Colonic mucosa (tissue), 4 donors: Measurements from ENCODE around the gene PRPF6. TPM values are rescaled to one million over a fixed set of nuclear protein-coding genes. Genes with fewer than 3 reads are reported as not detected.

Source experiments
- DNase-seq: peaks from one replicate; pipeline ENCODE4 v3.0.0-alpha.2; 2020
- H3K27ac ChIP-seq: fragments of 200-600 bp; one replicate; pipeline ENCODE4 v1.8.0; 2021
- H3K27me3 ChIP-seq: fragments of 200-600 bp; one replicate; pipeline ENCODE4 v1.8.0; 2021
- H3K36me3 ChIP-seq: fragments of 200-600 bp; one replicate; pipeline ENCODE4 v1.8.0; 2021
- H3K4me1 ChIP-seq: fragments of 200-600 bp; one replicate; pipeline ENCODE4 v1.8.0; 2021; ENCODE audit warnings: mild to moderate bottlenecking
- H3K4me3 ChIP-seq: fragments of 200-600 bp; one replicate; pipeline ENCODE4 v1.8.0; 2021
- H3K9ac ChIP-seq, 2 donors: one replicate each; pipeline ENCODE4 v1.7.0; 2013; ENCODE audit warnings: control low read depth in 2 of 2, low read depth in 2 of 2, low read length in 2 of 2
- H3K9me3 ChIP-seq: fragments of 200-600 bp; one replicate; pipeline ENCODE4 v1.8.0; 2021
- CTCF ChIP-seq: fragments of 200-600 bp; IDR thresholded peaks from one replicate; pipeline ENCODE4 v1.8.0; 2022; ENCODE audit warnings: antibody characterized with exemption, mild to moderate bottlenecking
- intact Hi-C: fragments of 100-400 bp; cut with DNase I; formaldehyde crosslinking; loops from one replicate; pipeline ENCODE4 v1.14.1; 2022
- microRNA-seq: library from miRNA; unstranded; fragments of <30 nt; microRNA quantifications from one replicate; pipeline ENCODE4, GENCODE V29; 2019
- total RNA-seq, 2 donors: library from RNA; stranded (reverse); fragmentation: NEBNext Ultra II Directional in 1 of 2; extraction: Animal tissue kit (Norgen Biotek cat#: 25700) in 1 of 2; gene quantifications; one replicate each; pipeline ENCODE4 v1.2.1, GENCODE V29; 2021
- donor health status: healthy.
- donor health status: DM: no; HTN: no; CAD: no.
- donor health status: DM: no; HTN: no; CAD: no.

The PRPF6 gene
- total RNA-seq, 2 donors from 2014 or later: 53.0 to 68.6 TPM

GRCh38 chr20:64080013-64080812 lies 99.3 kb downstream of the PRPF6 start, which contains the start of gene OPRL1:
Gene OPRL1, plus strand, starts transcription at chr20:64080082. Its CDS starts 12,639 bp downstream, at chr20:64092721.
- H3K9ac ChIP-seq: peak within 1 kb of the TSS; percentile 66 to 81
- H3K4me3 ChIP-seq: peak within 1 kb of the TSS; percentile 59
- no peaks in the 10 kb centered on the region for H3K9me3 ChIP-seq
- H3K27ac ChIP-seq: peak within 1 kb of the TSS; percentile 78
- no peaks in the 10 kb centered on the region for H3K36me3 ChIP-seq
- DNase-seq: no peak
- intact Hi-C loops: no loop called here
- TF ChIP-seq CTCF: no peak
- peaks cover 18% of the 10 kb centered on the region for H3K27me3 ChIP-seq
- peaks cover 3% of the 10 kb centered on the region for H3K4me1 ChIP-seq

DNA sequence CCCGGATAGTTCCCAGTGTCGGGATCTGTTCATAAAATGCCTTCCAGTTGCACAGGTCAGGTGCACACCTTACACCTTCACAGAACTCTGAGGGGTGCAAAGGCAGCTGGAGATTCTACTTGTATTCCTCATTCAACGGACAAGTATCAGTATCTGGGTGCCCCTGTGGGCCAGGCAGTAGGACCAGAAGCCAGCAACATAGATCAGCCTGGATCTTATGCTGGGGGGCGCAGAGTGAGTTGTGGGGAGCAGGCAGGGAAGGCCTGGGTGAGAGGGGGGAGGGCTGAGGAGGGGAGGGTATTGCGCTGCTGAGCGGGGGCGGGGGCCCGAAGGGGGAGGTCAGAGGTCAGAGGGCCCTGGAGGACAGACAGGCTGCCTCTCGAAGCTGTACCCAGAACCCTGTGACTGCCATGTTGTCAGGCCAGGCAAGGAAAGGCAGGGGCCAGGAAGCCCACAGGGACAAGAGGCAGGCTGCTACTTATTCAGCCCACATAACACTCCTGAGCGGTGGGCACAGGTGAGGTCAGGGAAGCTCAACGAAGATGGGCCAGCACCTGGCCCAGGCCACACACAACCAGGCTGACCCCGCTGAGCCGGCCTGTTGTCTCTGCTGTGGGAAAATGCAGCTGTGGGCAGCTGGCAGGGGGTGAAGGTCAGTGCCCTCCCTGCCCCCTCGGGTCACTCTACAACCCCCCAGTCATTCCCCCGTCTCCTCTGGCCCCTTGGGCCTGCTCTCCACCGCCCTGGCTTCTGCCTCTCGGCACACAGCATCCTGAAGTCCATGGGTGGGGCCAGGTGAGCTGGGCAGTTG lies 100.1 kb downstream of the PRPF6 start:
- Histone ChIP-seq H3K27me3 (peaks cover 19% of the 10 kb centered on the region), H3K4me1 (peaks cover 3% of the 10 kb centered on the region), H3K27ac (no peak overlapping the region), H3K4me3 (peak overlapping the region; percentile 31), H3K9ac (no peak overlapping the region), H3K36me3 (no peaks in the 10 kb centered on the region), H3K9me3 (no peaks in the 10 kb centered on the region)
- DNase-seq: no peak
- intact Hi-C loops: no loop called here
- no peak for TF ChIP-seq CTCF

GRCh38 chr20:64081624-64081964 lies 100.7 kb downstream of the PRPF6 start:
- H3K27me3 ChIP-seq: peaks cover 19% of the 10 kb centered on the region
- intact Hi-C loops: no loop called here

GRCh38 chr20:64082126-64082731 lies 101.3 kb downstream of the PRPF6 start:
- H3K4me1 ChIP-seq: peaks cover 3% of the 10 kb centered on the region
- no peaks in the 10 kb centered on the region for H3K36me3 ChIP-seq
- intact Hi-C loops: no loop called here
- no peak for DNase-seq
- peaks cover 19% of the 10 kb centered on the region for H3K27me3 ChIP-seq
- no peak for TF ChIP-seq CTCF
- H3K9ac ChIP-seq: no peak overlapping the region
- no peaks in the 10 kb centered on the region for H3K9me3 ChIP-seq
- H3K27ac ChIP-seq: no peak overlapping the region
- no peak overlapping the region for H3K4me3 ChIP-seq

More at GRCh38 chr20:64081624-64081964, 100.7 kb downstream of the PRPF6 start:
- Histone ChIP-seq H3K4me1 (peaks cover 3% of the 10 kb centered on the region), H3K9ac (no peak overlapping the region), H3K36me3 (no peaks in the 10 kb centered on the region), H3K4me3 (no peak overlapping the region), H3K27ac (no peak overlapping the region), H3K9me3 (no peaks in the 10 kb centered on the region)
- no peak for DNase-seq
- no peak for TF ChIP-seq CTCF

Small RNA genes within 50 kb of the gene (microRNA-seq; reads per million reads assigned to microRNA genes)
- not detected for gene MIR1914
- not detected for gene MIR647
- gene MIR6813: 2.2 reads per million

Other genes starting within 250 kb of the PRPF6 start
- gene LIME1, start 244.5 kb upstream of the PRPF6 start, total RNA-seq: 10 to 100 TPM; 10.8 to 20.0 TPM
- 10 to 100 TPM; 44.3 to 75.3 TPM for gene SLC2A4RG, start 241.4 kb upstream of the PRPF6 start, total RNA-seq
- gene ZBTB46, start 149.9 kb upstream of the PRPF6 start, total RNA-seq: 1 to 10 TPM; 2.1 to 3.2 TPM
- not detected for gene ABHD16B, start 119.6 kb upstream of the PRPF6 start, total RNA-seq
- 10 to 100 TPM; 54.0 to 66.1 TPM for gene TPD52L2, start 115.9 kb upstream of the PRPF6 start, total RNA-seq
- gene DNAJC5, start 86.0 kb upstream of the PRPF6 start, total RNA-seq: 10 to 100 TPM; 58.9 to 63.9 TPM
- gene UCKL1, start 24.7 kb upstream of the PRPF6 start, total RNA-seq: 10 to 100 TPM; 33.6 to 49.5 TPM
- gene ZNF512B, start 11.2 kb upstream of the PRPF6 start, total RNA-seq: 1 to 10 TPM; 1.9 TPM
- gene SAMD10, start 1.5 kb upstream of the PRPF6 start, total RNA-seq: 1 to 10 TPM; 6.1 to 6.4 TPM
- 1 to 10 TPM in 1 of 2 donors, under 1 TPM in 1; 0.29 to 3.3 TPM for gene C20orf204, start 55.0 kb downstream of the PRPF6 start, total RNA-seq
- 10 to 100 TPM in 1 of 2 donors, 1 to 10 TPM in 1; 8.4 to 26.8 TPM for gene SOX18, start 68.5 kb downstream of the PRPF6 start, total RNA-seq
- gene TCEA2, start 82.1 kb downstream of the PRPF6 start, total RNA-seq: 10 to 100 TPM in 1 of 2 donors, 1 to 10 TPM in 1; 7.3 to 11.8 TPM
- 1 to 10 TPM; 3.4 to 4.5 TPM for gene RGS19, start 98.4 kb downstream of the PRPF6 start, total RNA-seq
- gene OPRL1, start 99.0 kb downstream of the PRPF6 start, total RNA-seq: under 1 TPM; 0.24 to 0.25 TPM
- gene LKAAEAR1, start 103.3 kb downstream of the PRPF6 start, total RNA-seq: not detected
- not detected for gene NPBWR2, start 126.4 kb downstream of the PRPF6 start, total RNA-seq
- gene MYT1, start 183.3 kb downstream of the PRPF6 start, total RNA-seq: under 1 TPM; 0.19 to 0.22 TPM